GM20431 (cell line): ENCODE measurements around the gene ASCC1.

Experiments
- in situ Hi-C: fragments of 300-500 bp; cut with MseI, MboI; formaldehyde crosslinking; loops from one replicate; pipeline ENCODE4 v1.15.0; 2020; ENCODE audit warnings: low sequenced_read_pairs; ENCODE audit not compliant: unreplicated experiment

The ASCC1 gene

DNA sequence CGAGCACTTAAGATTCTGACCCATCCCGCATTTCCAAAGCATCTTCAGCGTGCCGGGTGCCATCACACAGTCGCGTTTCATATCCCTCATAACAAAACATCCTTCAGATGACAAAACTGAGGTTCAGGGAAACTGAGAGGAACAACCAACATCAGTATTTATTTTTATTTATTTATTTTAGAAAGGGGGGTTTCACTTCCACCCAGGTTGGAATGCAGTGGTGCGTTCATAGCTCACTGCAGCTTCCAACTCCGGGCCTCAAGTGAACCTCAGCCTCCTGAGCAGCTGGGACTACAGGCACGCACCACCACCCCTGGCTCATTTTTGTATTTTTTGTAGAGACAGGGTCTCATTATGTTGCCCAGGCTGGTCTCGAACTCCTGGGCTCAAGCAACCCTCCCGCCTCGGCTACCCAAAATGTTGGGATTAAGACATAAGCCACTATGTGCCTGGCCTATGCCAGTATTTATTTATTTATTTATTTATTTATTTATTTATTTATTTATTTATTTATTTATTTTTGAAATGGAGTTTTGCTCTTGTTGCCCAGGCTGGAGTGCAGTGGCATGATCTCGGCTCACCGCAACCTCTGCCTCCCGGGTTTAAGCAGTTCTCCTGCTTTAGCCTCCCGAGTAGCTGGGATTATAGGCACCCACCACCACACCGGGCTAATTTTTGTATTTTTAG lies 33.2 kb upstream of the ASCC1 start:
- in situ Hi-C loops, result loop anchor here (25.0 kb wide), 1 partner anchor 88 kb away; no protein-coding TSS in a partner anchor

DNA sequence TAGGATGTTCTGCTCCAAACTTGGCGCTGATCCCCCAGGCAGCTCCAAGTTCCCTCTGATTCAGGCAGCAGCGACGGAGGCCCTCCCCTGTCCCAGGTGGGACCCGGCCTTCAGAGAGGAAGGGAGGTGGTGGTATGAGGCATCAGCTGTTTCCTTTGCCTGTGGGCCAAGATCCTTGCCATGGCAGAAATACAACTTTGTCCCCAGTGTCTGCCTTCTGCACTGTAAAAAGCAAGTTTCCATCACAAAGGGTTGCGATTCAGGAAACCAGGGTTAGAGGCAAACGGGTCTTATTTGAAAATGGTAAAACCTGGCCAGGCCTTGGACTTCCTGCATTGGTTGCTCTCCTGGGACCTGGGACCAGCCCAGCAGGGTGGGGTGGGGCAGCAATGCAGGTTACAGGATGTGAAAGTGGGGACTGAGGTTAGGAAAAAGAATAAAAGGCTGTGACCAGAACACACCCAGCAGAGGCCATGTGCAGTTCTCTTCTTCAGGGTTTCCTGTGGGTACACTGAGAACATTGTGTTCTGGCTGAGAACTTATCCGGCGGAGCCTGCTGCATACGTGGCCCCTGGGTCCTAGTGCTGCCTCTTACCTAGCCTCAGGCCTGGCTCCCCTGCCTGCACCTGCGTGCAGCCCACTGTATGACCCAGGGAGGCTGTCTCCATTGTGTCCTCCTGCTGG lies 32.5 kb upstream of the ASCC1 start:
- in situ Hi-C loops, result loop anchor here (25.0 kb wide), 1 partner anchor 89 kb away; no protein-coding TSS in a partner anchor

DNA sequence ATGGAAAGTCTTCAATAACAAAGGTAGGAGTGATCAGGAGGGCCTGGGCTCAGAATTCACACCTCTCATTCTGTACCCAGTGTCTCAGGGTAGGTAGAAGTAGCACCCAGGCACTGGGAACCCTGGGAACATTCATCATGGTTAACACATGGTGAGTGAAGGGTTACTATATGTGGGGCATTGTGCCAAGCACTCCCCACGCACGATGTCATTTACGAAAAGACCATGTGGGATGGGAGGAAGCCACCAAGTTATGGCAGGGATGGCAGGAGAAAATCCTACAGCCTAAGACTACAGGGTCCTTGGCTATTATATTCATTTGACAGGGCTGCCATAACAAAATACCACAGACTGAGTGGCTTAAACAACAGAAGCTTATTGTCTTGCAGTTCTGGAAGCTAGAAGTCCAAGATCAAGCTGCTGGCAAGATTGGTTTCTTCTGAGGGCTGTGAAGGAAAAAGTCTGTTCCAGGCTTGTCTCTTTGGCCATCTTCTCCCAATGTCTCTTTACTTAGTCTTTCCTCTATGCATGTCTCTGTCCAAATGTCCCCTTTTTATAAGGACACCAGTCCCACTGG lies 30.0 kb upstream of the ASCC1 start:
- in situ Hi-C loops, result loop anchor here (25.0 kb wide), 1 partner anchor 91 kb away; no protein-coding TSS in a partner anchor

DNA sequence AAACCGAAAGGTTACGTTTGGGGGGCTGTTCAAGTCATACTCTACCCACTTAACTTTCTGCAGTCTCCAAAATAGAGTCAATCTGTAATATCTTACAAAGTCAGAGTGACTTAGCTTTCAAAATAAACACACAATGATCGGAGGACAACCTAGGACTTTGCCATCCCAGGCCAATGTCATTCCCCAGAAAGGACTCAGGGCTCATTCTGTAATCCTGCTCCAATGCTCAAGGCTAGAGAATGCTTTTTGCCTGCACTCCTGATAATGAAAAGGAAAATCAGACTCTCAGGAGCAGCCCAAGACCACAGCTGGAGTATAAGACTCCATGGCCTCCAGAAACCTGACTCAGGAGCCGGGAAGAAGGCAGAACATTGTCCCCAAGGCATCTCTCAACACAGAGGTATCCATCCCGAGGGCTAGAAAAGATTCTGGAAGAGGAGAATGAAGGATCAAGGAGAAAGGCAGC lies 28.5 kb upstream of the ASCC1 start:
- in situ Hi-C loops, result loop anchor here (25.0 kb wide), 1 partner anchor 93 kb away; no protein-coding TSS in a partner anchor

DNA sequence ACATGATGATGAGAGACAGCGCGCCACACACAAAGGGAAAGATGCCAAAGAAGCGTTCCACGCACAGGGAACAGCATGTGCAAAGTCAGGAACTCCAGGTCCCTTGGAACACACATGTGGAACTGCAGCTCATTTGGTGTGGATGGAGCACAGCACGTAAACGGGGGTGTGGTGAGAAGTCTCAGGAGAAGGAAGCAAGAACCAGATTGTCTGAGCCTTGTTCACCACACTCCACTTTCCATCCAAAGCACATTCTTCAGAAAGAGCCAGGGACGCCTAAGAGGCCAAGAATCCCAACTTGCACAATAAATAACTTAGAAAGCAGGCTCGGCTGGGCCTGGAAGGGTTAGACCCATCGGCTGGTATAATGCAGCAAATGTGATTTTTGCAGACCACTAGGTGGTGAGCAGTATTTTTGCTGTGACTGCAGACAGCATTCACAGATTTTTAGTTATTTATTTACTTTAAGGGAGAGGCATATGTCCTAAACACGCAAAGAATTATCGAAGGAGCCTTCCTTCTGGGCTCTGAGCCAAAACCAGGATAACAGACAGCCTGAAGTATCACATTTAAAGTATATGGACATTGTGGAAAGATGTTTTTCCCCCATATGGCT lies 27.9 kb upstream of the ASCC1 start:
- in situ Hi-C loops, result loop anchor here (25.0 kb wide), 1 partner anchor 93 kb away; no protein-coding TSS in a partner anchor

DNA sequence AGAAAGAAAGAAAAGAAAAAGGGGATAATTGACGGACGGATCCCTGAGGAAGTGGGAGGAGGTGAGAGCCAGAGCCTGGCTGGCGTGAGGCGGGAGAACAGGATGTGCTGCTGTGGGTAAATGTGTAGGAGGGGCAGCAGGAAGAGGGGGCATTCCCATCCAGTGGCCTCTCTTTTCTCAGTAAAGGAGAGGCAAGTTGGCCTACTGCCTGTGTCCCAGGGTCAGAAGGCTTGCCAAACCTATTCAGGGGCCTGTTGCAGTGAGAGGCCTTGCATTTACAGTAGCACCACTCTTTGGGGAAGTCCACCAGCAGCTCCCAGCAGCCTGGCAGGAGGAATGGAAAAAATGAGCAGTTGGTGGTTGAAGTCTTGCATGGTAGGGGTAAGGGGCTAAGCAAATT lies 26.6 kb upstream of the ASCC1 start:
- in situ Hi-C loops, result loop anchor here (25.0 kb wide), 1 partner anchor 95 kb away; no protein-coding TSS in a partner anchor

DNA sequence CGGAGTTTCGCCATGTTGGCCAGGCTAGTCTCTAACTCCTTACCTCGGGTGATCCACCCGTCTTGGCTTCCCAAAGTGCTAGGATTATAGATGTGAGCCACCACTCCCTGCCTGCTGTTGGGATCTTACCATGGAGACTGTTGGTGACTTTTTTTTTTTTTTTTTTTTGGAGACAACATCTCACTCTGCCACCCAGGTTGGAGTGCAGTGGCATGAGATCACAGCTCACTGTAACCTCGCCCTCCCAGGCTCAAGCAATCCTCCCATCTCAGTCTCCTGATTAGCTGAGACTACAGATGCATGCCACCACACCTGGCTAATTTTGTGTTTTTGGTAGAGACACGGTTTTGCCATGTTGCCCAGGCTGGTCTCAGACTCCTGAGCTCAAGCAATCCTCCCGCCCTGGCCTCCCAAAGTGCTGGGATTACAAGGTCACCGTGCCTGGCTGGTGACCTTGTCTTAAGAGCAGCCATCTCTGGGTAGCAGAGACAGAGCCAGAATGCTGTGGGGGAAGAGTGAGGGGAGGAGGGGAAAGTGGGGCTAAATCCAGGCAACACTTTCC lies 25.7 kb upstream of the ASCC1 start:
- in situ Hi-C loops, result loop anchor here (25.0 kb wide), 1 partner anchor 96 kb away; no protein-coding TSS in a partner anchor

DNA sequence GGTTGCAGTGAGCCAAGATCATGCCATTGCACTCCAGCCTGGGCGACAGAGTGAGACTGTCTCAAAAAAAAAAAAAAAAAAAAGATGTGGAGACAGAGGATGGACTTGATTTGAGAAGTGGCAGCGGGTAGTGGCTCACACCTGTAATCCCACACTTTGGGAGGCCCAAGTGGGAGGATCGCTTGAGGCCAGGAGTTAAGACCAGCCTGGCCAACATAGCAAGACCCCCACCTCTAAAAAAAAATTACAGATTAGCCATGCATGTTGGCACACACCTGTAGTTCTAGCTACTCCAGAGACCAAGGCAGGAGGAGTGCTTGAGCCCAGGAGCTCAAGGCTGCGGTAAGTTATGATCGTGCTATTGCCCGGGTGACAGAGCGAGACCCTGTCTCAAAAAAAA lies 24.3 kb upstream of the ASCC1 start:
- in situ Hi-C loops, result loop anchor here (25.0 kb wide), 1 partner anchor 97 kb away; no protein-coding TSS in a partner anchor

DNA sequence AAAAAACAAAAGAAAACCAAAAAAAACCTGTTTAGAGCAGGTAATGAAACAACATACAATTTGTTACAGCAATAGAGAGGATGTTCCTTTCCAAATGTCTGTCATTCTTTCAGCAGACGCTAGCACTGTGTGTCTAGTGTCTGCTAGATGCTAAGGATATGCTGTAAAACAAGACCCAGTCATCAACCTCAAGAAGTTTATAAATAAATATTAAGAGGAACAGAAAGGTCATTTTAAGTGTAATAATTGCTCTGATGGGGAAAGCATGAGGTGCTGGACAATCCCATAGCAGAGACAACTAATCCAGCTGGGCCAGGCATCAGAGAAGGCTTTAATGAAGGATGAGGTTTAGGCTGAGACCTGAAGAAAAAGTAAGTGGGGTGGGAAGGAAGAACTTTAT lies 23.3 kb upstream of the ASCC1 start:
- in situ Hi-C loops, result loop anchor here (25.0 kb wide), 1 partner anchor 98 kb away; no protein-coding TSS in a partner anchor

DNA sequence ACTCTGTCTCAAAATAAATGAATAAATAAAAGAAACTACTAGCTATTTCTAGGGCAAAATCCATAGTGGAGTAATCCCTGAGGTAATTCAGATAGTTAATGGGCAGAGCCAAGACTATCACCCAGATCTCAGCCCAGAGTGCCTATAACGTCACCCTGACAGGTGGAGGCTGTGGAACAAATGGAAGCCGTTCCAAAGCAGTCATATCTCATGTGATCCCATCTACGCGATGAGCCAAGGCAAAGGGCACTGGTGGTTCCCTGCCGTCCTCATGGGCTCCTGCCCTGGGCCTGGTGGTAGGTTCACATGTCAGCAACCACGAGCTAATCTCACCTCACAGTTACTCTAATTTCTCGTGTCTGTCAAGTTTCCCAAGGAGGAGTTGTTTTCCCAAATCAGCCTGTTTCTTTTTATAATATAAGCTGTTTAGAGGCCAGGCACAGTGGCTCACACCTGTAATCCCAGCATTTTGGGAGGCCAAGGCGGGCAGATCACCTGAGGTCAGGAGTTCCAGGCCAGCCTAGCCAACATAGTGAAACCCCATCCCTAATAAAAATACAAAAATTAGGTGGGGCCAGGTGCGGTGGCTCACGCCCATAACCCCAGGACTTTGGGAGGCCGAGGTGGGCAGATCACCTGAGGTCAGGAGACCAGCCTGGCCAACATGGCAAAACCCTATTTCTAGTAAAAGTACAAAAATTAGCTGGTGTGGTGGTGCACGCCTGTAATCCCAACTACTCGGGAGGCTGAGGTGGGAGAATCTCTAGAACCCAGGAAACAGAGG lies 22.5 kb upstream of the ASCC1 start:
- in situ Hi-C loops, result loop anchor here (25.0 kb wide), 1 partner anchor 99 kb away; no protein-coding TSS in a partner anchor

DNA sequence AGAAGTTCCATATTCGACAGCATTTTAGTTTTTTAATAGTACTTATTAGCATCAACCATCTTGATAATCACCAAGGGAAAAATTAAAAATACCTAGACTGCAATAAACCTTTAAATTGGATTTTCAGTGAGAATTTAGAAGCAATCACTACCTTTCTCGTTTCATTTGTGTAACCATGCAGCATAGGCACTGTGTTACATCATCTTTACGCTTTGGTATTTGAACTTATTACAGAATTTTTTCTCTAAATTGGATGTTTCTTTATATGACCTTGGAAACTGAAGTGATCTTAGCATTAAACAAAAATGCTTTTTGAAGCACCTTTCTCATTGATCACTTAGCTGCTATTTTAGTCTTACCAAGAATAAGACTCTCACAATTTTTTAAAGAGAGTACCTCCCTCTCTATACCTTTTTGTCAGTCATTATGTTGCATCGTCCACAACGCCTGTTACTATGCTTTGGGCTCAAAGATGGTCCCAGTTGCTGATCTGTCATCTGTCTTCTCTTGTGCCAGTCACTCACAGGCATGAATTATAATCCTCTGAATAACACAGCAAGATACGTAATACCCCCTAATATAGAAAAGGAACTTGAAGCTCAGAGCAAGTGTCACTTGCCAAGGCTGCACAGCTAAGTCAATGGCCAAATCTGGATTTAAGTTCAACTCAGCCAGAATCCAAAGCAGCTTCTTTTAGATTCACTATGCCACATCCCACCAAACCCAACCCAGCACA lies 19.6 kb upstream of the ASCC1 start:
- in situ Hi-C loops, result loop anchor here (25.0 kb wide), 1 partner anchor 102 kb away; no protein-coding TSS in a partner anchor

DNA sequence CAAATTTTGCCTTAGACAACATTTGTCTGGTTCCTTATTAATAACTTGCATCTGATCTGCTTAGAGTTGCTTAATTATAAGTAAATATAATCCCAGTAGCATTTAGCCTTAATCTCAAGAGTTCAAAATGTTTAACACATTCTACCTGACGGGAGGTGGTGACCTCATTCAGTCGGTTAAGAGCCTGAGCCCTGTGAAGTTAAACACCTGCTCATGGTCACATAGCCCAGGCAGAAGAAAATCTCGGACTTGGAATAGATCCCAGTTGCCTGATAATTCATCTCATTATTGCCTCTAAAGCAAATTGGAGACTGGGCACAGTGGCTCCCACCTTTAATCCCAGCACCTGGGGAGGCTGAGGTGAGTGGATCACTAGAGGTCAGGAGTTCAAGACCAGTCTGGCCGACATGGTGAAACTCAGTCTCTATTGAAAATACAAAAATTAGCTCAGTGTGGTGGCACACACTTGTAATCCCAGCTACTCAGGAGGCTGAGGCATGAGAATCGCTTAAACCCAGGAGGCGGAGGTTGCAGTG lies 18.6 kb upstream of the ASCC1 start:
- in situ Hi-C loops, result loop anchor here (25.0 kb wide), 1 partner anchor 103 kb away; no protein-coding TSS in a partner anchor

DNA sequence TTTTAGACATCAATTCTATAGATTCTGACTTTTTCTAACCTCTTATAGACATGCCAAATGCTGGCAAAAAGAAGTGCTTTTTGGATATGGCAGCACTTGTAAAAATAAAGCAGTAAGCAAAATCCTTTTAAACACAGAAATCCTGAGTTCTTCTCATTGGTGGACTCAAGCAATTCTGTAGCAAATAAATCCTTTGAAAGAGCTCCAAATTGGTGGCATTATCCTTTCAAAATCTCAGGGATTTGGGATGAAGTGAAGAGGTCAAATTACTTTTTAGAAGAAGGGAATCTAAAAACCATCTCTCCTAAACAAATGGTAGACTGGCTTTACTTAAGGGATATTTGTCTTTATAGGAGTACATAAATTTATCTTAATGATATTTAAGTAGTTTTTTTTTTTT lies 17.5 kb upstream of the ASCC1 start:
- in situ Hi-C loops, result loop anchor here (25.0 kb wide), 1 partner anchor 104 kb away; no protein-coding TSS in a partner anchor

DNA sequence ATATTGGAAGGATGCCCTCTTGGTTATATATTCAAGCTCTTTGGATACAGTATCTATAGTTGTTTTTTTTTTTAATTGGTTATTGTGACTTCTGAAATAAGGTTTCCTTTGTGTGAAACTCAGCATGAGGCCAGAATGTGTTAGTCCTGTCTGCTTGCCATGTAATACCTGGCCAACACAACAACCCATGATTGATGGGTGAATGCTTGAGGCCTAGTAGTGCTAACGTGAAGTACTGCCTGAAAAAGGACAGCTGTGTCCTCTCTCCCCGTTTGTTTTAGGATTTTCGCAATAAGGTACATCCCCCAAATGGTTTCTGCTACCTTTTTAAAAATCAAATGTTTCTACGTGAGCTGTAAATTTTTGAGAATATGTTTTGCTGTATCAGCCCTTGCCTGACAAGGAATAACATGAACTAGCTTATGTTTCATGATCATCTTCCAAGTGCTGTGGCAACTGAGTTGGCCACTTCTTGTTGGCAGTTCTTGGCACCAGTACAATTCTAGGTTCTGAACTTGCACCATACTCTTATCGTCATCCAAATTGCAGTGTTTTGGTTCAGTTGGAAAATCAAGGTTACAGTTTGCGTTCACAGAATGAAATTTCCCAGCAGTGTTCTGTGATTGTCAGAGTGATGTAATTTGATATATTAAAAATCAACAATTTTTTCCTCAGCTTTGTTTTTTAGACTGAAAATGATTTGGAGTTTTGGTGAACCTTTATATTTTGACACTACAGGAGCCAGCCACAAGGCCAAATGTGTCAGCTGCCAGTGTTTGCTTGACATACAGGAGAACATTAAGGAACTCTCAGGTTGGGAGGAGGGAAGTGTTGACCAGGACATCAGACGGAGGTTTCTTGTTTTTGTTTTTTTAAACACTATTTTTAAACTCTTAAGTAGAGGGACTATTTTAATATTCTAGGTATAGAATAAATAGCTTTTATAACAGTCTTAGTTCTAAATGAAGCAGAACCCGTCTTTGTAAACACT lies 13.5 kb upstream of the ASCC1 start:
- in situ Hi-C loops, result loop anchor here (25.0 kb wide), 1 partner anchor 108 kb away; no protein-coding TSS in a partner anchor

DNA sequence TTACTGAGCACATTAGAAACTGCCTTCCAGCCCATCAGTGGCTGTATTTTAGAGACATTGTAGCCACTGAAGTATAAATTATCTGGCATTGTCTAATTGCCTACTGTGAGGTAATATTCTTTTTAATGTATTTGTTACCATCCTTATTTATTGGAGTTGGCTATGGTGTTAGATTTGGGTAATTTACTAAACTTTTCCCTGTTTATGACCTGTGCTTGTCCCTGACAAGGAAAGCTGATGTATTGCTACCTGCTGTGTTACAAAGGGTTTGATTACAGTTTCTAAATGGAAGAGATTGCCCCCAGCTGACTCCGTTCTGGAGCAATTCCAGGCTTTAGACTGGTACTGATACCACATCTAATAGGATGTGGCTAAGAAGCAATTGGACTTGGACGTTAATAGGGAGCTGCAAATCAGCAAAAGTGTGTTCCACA lies 12.3 kb upstream of the ASCC1 start:
- in situ Hi-C loops, result loop anchor here (25.0 kb wide), 1 partner anchor 109 kb away; no protein-coding TSS in a partner anchor

DNA sequence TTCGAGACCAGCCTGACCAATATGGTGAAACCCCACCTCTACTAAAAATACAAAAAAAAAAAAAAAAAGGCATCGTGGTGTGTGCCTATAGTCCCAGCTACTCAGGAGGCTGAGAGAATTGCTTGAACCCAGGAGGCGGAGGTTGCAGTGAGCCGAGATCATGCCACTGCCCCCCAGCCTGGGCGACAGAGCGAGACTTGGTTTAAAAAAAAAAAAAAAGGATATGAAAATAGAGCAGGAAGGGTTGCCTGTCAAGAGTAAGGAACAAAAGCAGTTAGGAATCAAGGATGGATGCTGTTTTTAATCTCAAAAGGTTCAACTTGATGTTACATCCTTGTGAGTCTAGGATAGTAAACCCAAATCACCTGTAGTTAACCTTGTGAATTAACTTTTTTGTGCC lies 11.8 kb upstream of the ASCC1 start:
- in situ Hi-C loops, result loop anchor here (25.0 kb wide), 1 partner anchor 109 kb away; no protein-coding TSS in a partner anchor
